Measurements from ENCODE around the gene HSDL1. TPM values are rescaled to one million over a fixed set of nuclear protein-coding genes. Genes with fewer than 3 reads are reported as not detected.

Gene HSDL1
- total RNA-seq, 4 donors from 2014 or later = 10.1 to 19.2 (median 13.3) TPM

DNA sequence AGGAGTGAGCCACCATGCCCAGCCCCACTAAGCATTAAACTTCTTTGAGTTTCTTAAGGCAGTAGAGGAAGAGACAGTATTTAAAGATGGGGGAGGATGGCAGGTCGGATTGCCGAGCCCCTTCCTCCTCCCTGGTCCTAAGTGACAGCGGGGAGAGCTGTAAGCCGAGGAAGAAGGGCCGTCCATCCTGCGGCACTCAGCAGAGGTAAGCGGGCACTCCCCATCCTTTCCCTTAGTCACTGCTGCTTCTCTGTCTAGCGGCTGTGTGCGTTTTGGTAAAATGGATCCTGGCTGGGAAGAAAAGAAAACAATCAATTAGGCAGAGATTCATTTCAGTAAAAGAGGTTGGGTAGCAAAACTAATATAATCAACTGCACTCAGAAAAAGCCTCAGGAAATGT lies 14.0 kb upstream of the HSDL1 start:
- Histone ChIP-seq H3K4me1 (no peaks in the 10 kb centered on the region), H3K9me3 (no peaks in the 10 kb centered on the region), H3K27ac (no peak overlapping the region), H3K27me3 (peaks cover 37% of the 10 kb centered on the region), H3K4me3 (no peak overlapping the region), H3K36me3 (no peaks in the 10 kb centered on the region)
- no peak for ATAC-seq
- WGBS, 2 donors (ENCODE audit: low coverage in 1 of 2) = 6 to 26% methylated on average over 7 to 9 of the region's 9 CpGs
- TF ChIP-seq, protein P1, sequence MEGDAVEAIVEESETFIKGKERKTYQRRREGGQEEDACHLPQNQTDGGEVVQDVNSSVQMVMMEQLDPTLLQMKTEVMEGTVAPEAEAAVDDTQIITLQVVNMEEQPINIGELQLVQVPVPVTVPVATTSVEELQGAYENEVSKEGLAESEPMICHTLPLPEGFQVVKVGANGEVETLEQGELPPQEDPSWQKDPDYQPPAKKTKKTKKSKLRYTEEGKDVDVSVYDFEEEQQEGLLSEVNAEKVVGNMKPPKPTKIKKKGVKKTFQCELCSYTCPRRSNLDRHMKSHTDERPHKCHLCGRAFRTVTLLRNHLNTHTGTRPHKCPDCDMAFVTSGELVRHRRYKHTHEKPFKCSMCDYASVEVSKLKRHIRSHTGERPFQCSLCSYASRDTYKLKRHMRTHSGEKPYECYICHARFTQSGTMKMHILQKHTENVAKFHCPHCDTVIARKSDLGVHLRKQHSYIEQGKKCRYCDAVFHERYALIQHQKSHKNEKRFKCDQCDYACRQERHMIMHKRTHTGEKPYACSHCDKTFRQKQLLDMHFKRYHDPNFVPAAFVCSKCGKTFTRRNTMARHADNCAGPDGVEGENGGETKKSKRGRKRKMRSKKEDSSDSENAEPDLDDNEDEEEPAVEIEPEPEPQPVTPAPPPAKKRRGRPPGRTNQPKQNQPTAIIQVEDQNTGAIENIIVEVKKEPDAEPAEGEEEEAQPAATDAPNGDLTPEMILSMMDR (IDR thresholded peaks at IDR 0.05) = no peak
- no peak for TF ChIP-seq POLR2AphosphoS5 (IDR thresholded peaks at IDR 0.05)
- no peak for TF ChIP-seq EP300 (IDR thresholded peaks at IDR 0.05)
- TF ChIP-seq POLR2A (IDR thresholded peaks at IDR 0.05) = no peak

DNA sequence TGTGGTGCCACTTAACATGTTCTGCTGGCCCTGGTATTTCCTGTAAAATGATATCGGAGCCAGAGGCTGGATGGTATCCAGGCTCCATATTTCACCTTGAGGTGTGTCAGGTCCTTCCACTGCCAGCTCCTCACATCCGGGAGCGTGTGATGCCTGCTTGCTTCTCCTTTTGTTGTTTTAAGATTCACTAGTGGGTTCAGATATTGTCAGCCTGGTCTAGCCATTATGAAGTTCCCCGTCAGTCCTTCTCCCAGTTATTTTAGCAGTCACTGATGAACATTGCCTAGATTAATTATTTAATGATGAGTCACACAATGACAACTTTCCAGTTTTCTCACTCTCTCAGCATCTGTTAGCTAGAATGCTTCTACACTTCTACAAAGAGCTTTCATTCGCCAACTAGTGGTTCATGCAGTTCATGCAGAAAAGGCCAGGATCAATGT lies 11.4 kb upstream of the HSDL1 start:
- peaks cover 35% of the 10 kb centered on the region for H3K27me3 ChIP-seq
- no peaks in the 10 kb centered on the region for H3K36me3 ChIP-seq
- no peaks in the 10 kb centered on the region for H3K9me3 ChIP-seq
- no peak overlapping the region for H3K4me3 ChIP-seq
- H3K27ac ChIP-seq = no peak overlapping the region
- no peak for ATAC-seq
- no peak for TF ChIP-seq POLR2A (IDR thresholded peaks at IDR 0.05)
- TF ChIP-seq, protein P1 (IDR thresholded peaks at IDR 0.05) = no peak
- TF ChIP-seq POLR2AphosphoS5 (IDR thresholded peaks at IDR 0.05) = no peak
- no peak for TF ChIP-seq EP300 (IDR thresholded peaks at IDR 0.05)
- 47 to 72% methylated on average over 4 to 5 of the region's 5 CpGs for WGBS, 2 donors (ENCODE audit: low coverage in 1 of 2)
- no peaks in the 10 kb centered on the region for H3K4me1 ChIP-seq

DNA sequence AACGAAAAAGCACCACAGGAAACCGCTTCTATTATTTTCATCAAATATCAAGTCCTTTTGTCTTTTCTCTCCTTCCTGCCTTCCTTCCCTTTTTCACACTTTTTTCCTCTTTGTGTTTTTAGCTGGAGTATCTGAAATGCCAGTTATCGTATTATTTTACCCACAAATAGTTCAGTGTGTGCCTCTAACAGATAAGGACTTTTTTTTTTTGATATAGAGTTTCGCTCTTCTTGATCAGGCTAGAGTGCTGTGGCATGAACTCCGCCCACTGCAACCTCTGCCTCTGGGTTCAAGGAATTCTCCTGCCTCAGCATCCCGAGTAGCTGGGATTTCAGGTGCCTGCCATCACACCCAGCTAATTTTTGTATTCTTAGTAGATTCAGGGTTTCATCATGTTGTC lies 10.8 kb upstream of the HSDL1 start:
- ATAC-seq = no peak
- no peak overlapping the region for H3K4me3 ChIP-seq
- no peak for TF ChIP-seq EP300 (IDR thresholded peaks at IDR 0.05)
- no peaks in the 10 kb centered on the region for H3K9me3 ChIP-seq
- peaks cover 35% of the 10 kb centered on the region for H3K27me3 ChIP-seq
- H3K36me3 ChIP-seq = no peaks in the 10 kb centered on the region
- H3K4me1 ChIP-seq = no peaks in the 10 kb centered on the region
- H3K27ac ChIP-seq = no peak overlapping the region
- WGBS, 2 donors (ENCODE audit: low coverage in 1 of 2) = 83 to 89% methylated on average over 4 to 5 of the region's 6 CpGs

DNA sequence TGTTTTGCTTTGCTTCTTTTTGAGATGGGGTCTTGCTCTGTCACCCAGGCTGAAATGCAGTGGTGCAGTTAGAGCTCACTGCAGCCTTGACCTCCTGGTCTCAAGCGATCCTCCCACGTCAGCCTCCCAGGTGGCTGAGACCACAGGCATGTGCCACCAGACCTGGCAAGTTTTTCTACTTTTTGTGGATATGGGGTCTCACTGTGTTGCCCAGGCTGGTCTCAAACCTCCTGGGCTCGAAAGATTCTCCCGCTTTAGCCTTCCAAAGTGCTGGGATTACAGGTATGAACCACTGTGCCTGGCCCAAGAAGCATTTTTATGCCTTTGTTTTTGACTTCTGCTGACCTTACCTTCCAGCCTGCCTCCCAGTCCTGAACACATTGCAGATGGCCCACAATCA lies 10.2 kb upstream of the HSDL1 start:
- 87% methylated on average over 2 of the region's 4 CpGs; no CpG with 5 or more reads in 1 of the 2 donors for WGBS, 2 donors (ENCODE audit: low coverage in 1 of 2)
- ATAC-seq = no peak
- peaks cover 33% of the 10 kb centered on the region for H3K27me3 ChIP-seq
- H3K4me1 ChIP-seq = no peaks in the 10 kb centered on the region
- H3K9me3 ChIP-seq = no peaks in the 10 kb centered on the region
- no peak overlapping the region for H3K4me3 ChIP-seq
- no peak overlapping the region for H3K27ac ChIP-seq
- TF ChIP-seq EP300 (IDR thresholded peaks at IDR 0.05) = no peak
- TF ChIP-seq, protein P1 (IDR thresholded peaks at IDR 0.05) = no peak
- no peak for TF ChIP-seq POLR2A (IDR thresholded peaks at IDR 0.05)
- H3K36me3 ChIP-seq = no peaks in the 10 kb centered on the region

DNA sequence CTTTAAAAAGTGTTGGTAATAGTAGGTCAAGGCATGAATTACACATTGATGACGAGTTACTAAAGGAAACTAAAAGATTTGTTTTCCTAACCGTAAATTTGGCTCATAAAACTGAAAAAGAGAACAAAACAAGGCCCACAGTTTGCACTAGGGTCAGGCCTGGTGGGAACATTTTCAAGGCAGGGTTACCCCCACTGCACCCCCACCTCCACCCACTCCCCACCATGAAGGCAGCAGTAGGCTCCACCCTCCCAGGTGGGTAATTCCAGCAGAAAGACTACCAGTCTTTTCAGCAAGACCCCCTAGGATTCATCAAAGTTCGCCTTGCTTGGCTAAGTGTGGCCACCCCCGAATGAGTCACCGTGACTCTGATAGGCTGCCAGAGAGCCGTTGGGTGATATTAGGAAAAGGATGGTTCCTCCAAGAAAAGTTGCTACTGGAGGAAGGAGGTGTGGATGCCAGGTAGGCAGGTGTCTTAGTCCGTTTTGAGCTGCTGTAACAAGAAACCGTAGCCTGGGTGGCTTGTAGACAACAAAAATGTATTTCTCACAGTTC lies 8.8 kb upstream of the HSDL1 start:
- no peak for ATAC-seq
- TF ChIP-seq POLR2AphosphoS5 (IDR thresholded peaks at IDR 0.05) (no peak), POLR2A (IDR thresholded peaks at IDR 0.05) (no peak), EP300 (IDR thresholded peaks at IDR 0.05) (no peak)
- TF ChIP-seq, protein P1 (IDR thresholded peaks at IDR 0.05) = no peak
- 65 to 90% methylated on average over 3 to 5 of the region's 8 CpGs for WGBS, 2 donors (ENCODE audit: low coverage in 1 of 2)
- H3K9me3 ChIP-seq = no peaks in the 10 kb centered on the region
- no peaks in the 10 kb centered on the region for H3K4me1 ChIP-seq
- H3K36me3 ChIP-seq = no peaks in the 10 kb centered on the region
- H3K27ac ChIP-seq = no peak overlapping the region
- H3K27me3 ChIP-seq = peaks cover 30% of the 10 kb centered on the region
- H3K4me3 ChIP-seq = no peak overlapping the region
